ENCODE measurements around the gene PHACTR1.

Gene PHACTR1

DNA sequence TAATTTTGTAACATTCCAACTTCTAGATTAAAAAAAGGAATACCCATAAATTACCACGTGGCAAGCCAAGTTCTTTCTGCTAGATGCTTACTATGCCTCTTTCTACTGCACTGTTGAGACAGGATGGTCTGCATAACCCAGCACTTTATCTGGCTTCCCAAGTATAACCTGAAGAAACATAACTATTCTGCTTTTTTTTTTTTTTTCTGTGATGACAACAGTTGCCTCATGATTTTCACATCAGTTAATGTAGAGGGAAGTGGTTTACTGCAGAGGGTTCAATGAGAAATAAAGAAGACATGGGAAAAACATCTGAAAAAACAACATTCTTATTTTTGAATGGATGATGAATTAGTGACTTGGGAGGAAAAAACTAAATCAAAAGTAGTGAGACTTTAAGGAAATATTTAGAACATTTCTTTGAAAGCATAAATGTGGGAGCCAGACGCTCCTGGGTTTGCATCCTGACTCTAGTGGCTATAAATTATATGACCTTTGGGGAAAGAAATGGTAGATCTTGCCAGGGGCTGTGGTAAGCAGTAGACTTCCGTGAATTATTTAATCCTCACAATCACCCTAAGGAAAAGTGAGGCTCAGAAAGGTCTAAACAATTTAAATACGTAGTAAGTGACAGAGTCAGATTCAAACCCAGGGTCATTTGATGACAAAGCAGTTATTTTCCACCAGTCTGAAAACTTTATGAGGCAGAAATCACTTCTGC is 230.7 kb downstream of the PHACTR1 start:
- TF ChIP-seq, protein P1, sequence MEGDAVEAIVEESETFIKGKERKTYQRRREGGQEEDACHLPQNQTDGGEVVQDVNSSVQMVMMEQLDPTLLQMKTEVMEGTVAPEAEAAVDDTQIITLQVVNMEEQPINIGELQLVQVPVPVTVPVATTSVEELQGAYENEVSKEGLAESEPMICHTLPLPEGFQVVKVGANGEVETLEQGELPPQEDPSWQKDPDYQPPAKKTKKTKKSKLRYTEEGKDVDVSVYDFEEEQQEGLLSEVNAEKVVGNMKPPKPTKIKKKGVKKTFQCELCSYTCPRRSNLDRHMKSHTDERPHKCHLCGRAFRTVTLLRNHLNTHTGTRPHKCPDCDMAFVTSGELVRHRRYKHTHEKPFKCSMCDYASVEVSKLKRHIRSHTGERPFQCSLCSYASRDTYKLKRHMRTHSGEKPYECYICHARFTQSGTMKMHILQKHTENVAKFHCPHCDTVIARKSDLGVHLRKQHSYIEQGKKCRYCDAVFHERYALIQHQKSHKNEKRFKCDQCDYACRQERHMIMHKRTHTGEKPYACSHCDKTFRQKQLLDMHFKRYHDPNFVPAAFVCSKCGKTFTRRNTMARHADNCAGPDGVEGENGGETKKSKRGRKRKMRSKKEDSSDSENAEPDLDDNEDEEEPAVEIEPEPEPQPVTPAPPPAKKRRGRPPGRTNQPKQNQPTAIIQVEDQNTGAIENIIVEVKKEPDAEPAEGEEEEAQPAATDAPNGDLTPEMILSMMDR (IDR thresholded peaks at IDR 0.05; ENCODE audit: low read depth, low read length) = no peak
- DNase-seq (ENCODE audit: extremely low read depth, low read depth) = no peak

DNA sequence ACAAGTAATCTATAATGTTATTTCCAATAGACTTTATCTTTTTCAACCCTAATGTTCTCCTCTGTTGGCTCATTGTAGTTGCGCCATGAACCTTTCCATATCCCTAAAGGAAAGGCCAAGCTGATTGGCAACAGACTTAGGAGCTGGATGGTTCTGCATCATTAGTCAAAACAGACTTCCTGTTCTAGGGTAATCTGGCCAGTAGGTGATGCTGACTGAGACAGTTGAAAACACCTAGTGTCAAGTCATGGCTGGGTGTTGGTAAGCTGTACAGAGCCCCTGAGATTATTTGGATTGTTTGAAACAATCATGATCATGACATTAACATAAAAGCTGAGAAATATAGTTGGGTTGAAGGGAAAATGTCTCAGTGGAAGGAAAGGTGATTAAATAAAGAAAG is 231.4 kb downstream of the PHACTR1 start:
- no peak for DNase-seq (ENCODE audit: extremely low read depth, low read depth)

DNA sequence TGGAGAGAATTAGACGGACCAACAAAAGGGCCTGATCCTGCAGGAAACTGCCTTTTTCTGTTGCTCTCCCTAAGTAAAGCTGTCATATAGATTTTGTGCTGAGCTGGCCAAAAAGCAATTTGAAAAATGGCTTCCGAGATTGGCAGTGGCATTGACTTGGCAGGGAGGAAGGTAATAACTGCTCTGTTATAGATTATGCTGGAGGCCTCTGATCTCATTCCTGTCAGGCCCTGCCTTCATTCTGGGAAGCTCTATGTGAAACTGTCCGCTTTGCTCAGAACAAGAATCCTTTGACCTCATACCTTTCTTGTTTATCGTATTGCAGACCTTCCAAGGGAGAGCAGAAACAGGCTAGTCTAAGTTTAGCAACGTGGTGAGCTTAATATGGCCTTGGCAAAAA is 234.4 kb downstream of the PHACTR1 start:
- no peak for DNase-seq (ENCODE audit: extremely low read depth, low read depth)
- TF ChIP-seq, protein P1 (IDR thresholded peaks at IDR 0.05; ENCODE audit: low read depth, low read length) = no peak

More for the DNA sequence above, 231.4 kb downstream of the PHACTR1 start:
- TF ChIP-seq, protein P1 (IDR thresholded peaks at IDR 0.05; ENCODE audit: low read depth, low read length) = no peak

DNA sequence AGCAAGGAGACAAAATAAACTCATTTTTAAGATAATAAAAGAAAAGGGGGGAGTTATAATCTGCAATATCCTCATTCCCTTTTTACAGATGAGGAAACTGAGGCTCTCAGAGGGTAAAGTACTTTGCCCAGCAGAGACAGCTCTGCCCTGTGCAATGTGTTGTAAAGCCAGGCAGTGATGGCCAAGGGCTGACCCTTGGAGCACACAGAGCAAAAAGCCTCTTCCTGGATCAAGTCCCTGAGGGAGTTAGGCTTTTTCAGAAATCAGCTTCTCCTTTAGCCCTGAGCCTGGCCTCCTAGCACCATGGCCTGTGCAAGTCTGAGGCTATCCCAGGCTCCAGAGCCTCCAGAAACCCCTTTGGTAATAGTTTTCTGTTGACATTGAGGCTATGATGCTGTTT is 234.8 kb downstream of the PHACTR1 start:
- no peak for DNase-seq (ENCODE audit: extremely low read depth, low read depth)
- TF ChIP-seq, protein P1 (IDR thresholded peaks at IDR 0.05; ENCODE audit: low read depth, low read length) = no peak

DNA sequence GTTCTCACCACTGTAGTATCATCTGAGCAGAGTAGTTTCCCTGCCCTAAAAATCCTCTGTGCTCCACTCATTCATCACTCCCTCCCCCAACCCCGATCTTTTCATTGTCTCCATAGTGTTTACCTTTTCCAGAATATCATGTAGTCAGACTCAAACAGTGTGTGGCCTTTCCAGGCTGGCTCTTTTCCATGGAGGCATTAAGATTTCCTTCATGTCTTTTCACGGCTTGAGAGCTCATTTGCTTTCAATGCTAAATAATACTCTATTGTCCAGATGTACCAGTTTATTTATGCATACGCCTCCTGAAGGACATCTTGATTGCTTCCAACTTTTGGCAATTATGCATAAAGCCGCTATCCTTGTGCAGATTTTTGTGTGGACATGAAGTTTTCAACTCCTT is 235.8 kb downstream of the PHACTR1 start:
- no peak for DNase-seq (ENCODE audit: extremely low read depth, low read depth)
- TF ChIP-seq, protein P1 (IDR thresholded peaks at IDR 0.05; ENCODE audit: low read depth, low read length) = no peak

DNA sequence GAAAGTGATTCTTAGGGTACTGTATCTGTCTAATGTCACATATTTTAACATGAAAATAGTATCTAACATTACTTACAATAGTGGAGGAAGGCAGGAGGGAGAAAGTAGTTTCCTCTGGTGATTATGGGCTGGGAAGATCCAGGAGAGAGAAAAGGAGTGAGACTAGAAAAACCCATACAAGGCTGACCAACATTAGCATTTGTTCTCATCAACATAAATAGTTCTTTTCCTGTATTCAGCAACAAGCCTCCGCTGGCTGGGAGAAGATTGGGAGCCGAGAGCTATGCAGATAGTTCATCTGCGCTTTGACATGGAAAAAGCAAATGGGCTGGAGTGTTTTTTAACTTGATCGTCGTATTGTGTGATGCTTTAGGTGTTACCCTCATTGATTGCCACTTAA is 239.4 kb downstream of the PHACTR1 start:
- no peak for DNase-seq (ENCODE audit: extremely low read depth, low read depth)
- TF ChIP-seq, protein P1 (IDR thresholded peaks at IDR 0.05; ENCODE audit: low read depth, low read length) = no peak

DNA sequence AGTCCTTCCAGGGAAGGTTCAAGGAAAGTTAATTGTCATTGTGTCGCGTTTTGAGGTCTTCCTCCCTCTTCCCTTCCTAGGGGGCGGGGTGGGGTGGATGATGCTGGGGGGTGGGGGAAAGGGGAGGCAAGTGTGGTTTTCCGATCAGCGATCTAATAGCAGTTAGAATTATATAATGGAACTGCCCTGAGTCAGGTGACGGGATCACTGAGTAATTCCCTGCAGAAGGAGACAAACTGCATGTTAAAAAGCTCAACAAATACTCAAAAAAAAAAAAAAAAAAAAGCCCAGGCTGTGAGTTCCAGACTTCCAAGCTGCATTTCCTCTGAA is 240.4 kb downstream of the PHACTR1 start:
- TF ChIP-seq, protein P1 (IDR thresholded peaks at IDR 0.05; ENCODE audit: low read depth, low read length) = no peak

More for the DNA sequence above, 240.4 kb downstream of the PHACTR1 start:
- no peak for DNase-seq (ENCODE audit: extremely low read depth, low read depth)
